Measurements from ENCODE around the gene MCEMP1.

MCEMP1 gene

GRCh38 chr19:7632340-7633203, 44.3 kb upstream of the MCEMP1 start:
- peaks cover 16% of the 10 kb centered on the region for H3K36me3 ChIP-seq
- no peaks in the 10 kb centered on the region for H3K27me3 ChIP-seq
- H3K9me3 ChIP-seq = no peaks in the 10 kb centered on the region
- peaks cover 34 to 41% of the 10 kb centered on the region in 2 experiments for H3K4me1 ChIP-seq (ENCODE audit: control insufficient read depth in 1 of 2, insufficient read depth in 1 of 2, low read depth in 1 of 2, low read length in 1 of 2)
- no peak for TF ChIP-seq CTCF (IDR thresholded peaks at IDR 0.05)
- H3K27ac ChIP-seq = no peak overlapping the region
- no peak overlapping the region for H3K4me3 ChIP-seq (ENCODE audit: low read depth in 1 of 2, low read length in 1 of 2)

GRCh38 chr19:7633698-7634097, 43.2 kb upstream of the MCEMP1 start, which contains the start of gene PCP2:
TSS of gene PCP2 (minus strand) at chr19:7633719. CDS start at chr19:7633457, 262 bp downstream.
- Histone ChIP-seq H3K4me1 (ENCODE audit: control insufficient read depth in 1 of 2, insufficient read depth in 1 of 2, low read depth in 1 of 2, low read length in 1 of 2) (peaks cover 38 to 47% of the 10 kb centered on the region in 2 experiments), H3K27ac (no peak within 1 kb of the TSS), H3K36me3 (peaks cover 16% of the 10 kb centered on the region), H3K4me3 (ENCODE audit: low read depth in 1 of 2, low read length in 1 of 2) (no peak within 1 kb of the TSS), H3K27me3 (no peaks in the 10 kb centered on the region), H3K9me3 (no peaks in the 10 kb centered on the region)
- TF ChIP-seq CTCF (IDR thresholded peaks at IDR 0.05) = no peak

GRCh38 chr19:7635670-7636069, 41.2 kb upstream of the MCEMP1 start:
- Histone ChIP-seq H3K9me3 (no peaks in the 10 kb centered on the region), H3K27ac (no peak overlapping the region), H3K4me1 (ENCODE audit: control insufficient read depth in 1 of 2, insufficient read depth in 1 of 2, low read depth in 1 of 2, low read length in 1 of 2) (peaks cover 41 to 52% of the 10 kb centered on the region in 2 experiments), H3K27me3 (no peaks in the 10 kb centered on the region), H3K4me3 (ENCODE audit: low read depth in 1 of 2, low read length in 1 of 2) (no peak overlapping the region), H3K36me3 (peaks cover 36% of the 10 kb centered on the region)
- TF ChIP-seq CTCF (IDR thresholded peaks at IDR 0.05) = no peak

- Histone ChIP-seq H3K27ac (peak overlapping the region; percentile 98), H3K4me3 (ENCODE audit: low read depth in 1 of 2, low read length in 1 of 2) (peak overlapping the region; percentile 87 to 95), H3K27me3 (no peaks in the 10 kb centered on the region), H3K9me3 (no peaks in the 10 kb centered on the region), H3K4me1 (ENCODE audit: control insufficient read depth in 1 of 2, insufficient read depth in 1 of 2, low read depth in 1 of 2, low read length in 1 of 2) (peaks cover 37 to 49% of the 10 kb centered on the region in 2 experiments), H3K36me3 (peaks cover 41% of the 10 kb centered on the region)
- TF ChIP-seq CTCF (IDR thresholded peaks at IDR 0.05) = no peak
Observed at GRCh38 chr19:7636317-7636690, 40.6 kb upstream of the MCEMP1 start.

- Histone ChIP-seq H3K4me3 (ENCODE audit: low read depth in 1 of 2, low read length in 1 of 2) (peak within 1 kb of the TSS; percentile 87 to 95), H3K36me3 (peaks cover 43% of the 10 kb centered on the region), H3K27ac (peak within 1 kb of the TSS; percentile 98), H3K4me1 (ENCODE audit: control insufficient read depth in 1 of 2, insufficient read depth in 1 of 2, low read depth in 1 of 2, low read length in 1 of 2) (peaks cover 37 to 49% of the 10 kb centered on the region in 2 experiments), H3K27me3 (no peaks in the 10 kb centered on the region), H3K9me3 (no peaks in the 10 kb centered on the region)
- TF ChIP-seq CTCF (IDR thresholded peaks at IDR 0.05) = peak; percentile 91
Observed at GRCh38 chr19:7636691-7637373, 40.1 kb upstream of the MCEMP1 start, which contains the start of gene STXBP2. TSS of gene STXBP2 (plus strand) at chr19:7637110. CDS start at chr19:7637150, 40 bp downstream.

Data from neutrophil (primary cell).